GM23248 (cell line): ENCODE data around the gene PID1.

Experiments used
- EZH2 ChIP-seq: fragments of 200-600 bp; sonication (generic); IDR thresholded peaks from 2 replicates; pipeline ENCODE4 v1.6.1; 2018; ENCODE audit warnings: antibody characterized with exemption, mild to moderate bottlenecking; ENCODE audit not compliant: insufficient read depth, poor library complexity, severe bottlenecking
- EZH2phosphoT487 ChIP-seq: fragments of 200-600 bp; sonication (generic); IDR thresholded peaks from 2 replicates; pipeline ENCODE4 v1.6.1; 2018; ENCODE audit warnings: antibody characterized with exemption, moderate library complexity, mild to moderate bottlenecking, low read depth; ENCODE audit not compliant: insufficient read depth

GRCh38 chr2:229042349-229042748 lies 228.7 kb downstream of the PID1 start:
- TF ChIP-seq EZH2phosphoT487 (no peak), EZH2 (no peak)
